Osteoblast (primary cell): ENCODE data around the gene TNS3. TPM values are rescaled to one million over a fixed set of nuclear protein-coding genes. Genes with fewer than 3 reads are reported as not detected.

Source experiments
- DNase-seq: peaks from one replicate; pipeline ENCODE4 v3.0.0; 2011; ENCODE audit warnings: low spot score, mixed read lengths; ENCODE audit not compliant: insufficient read length; ENCODE audit errors: missing footprints
- H2AFZ ChIP-seq: 2 replicates; pipeline ENCODE4 v1.6.0; 2011; ENCODE audit warnings: mild to moderate bottlenecking, low read length
- H3K27ac ChIP-seq: 2 replicates; pipeline ENCODE4 v1.5.1; 2011; ENCODE audit warnings: mild to moderate bottlenecking, low read depth, low read length, moderate library complexity
- H3K27me3 ChIP-seq: 2 replicates; pipeline ENCODE4 v1.6.0; 2012; ENCODE audit warnings: mild to moderate bottlenecking, control low read depth, inconsistent platforms, low read length, moderate library complexity; ENCODE audit not compliant: insufficient read depth
- H3K36me3 ChIP-seq: 2 replicates; pipeline ENCODE4 v1.5.1; 2011; ENCODE audit warnings: mild to moderate bottlenecking, low read length, control low read depth, moderate library complexity; ENCODE audit not compliant: insufficient read depth
- H3K4me1 ChIP-seq: 2 replicates; pipeline ENCODE4 v1.5.1; 2011; ENCODE audit warnings: mild to moderate bottlenecking, low read length, control low read depth, moderate library complexity; ENCODE audit not compliant: insufficient read depth
- H3K4me2 ChIP-seq: 2 replicates; pipeline ENCODE4 v1.6.0; 2011; ENCODE audit warnings: mild to moderate bottlenecking, low read length; ENCODE audit not compliant: insufficient read depth
- H3K4me3 ChIP-seq: fragments of 200-600 bp; sonication (generic); 3 replicates; pipeline ENCODE4 v1.5.1; 2012; ENCODE audit warnings: mild to moderate bottlenecking, low read length, inconsistent platforms; ENCODE audit not compliant: insufficient read depth
- H3K79me2 ChIP-seq: 2 replicates; pipeline ENCODE4 v1.6.0; 2012; ENCODE audit warnings: mild to moderate bottlenecking, low read length, control low read depth, inconsistent platforms; ENCODE audit not compliant: insufficient read depth
- H3K9me3 ChIP-seq: 2 replicates; pipeline ENCODE4 v1.5.1; 2011; ENCODE audit warnings: low read depth, low read length, control low read depth
- H4K20me1 ChIP-seq: 2 replicates; pipeline ENCODE4 v1.6.0; 2012; ENCODE audit warnings: mild to moderate bottlenecking, low read length, control low read depth; ENCODE audit not compliant: insufficient read depth
- CTCF ChIP-seq: IDR thresholded peaks from 2 replicates; pipeline ENCODE4 v1.5.1; 2011; ENCODE audit warnings: mild to moderate bottlenecking, low read depth, low read length, moderate library complexity; ENCODE audit errors: extremely low read depth
- total RNA-seq: library from RNA; depleted of rRNA; stranded (reverse); fragments of >200 nt; gene quantifications from 2 replicates; pipeline ENCODE4 v1.2.3, GENCODE V29; 2012

TNS3 gene
- total RNA-seq, 1 donor, result 67.3 TPM

GRCh38 chr7:47480576-47481538, 101.1 kb downstream of the TNS3 start:
- H3K79me2 ChIP-seq, result peaks cover 60% of the 10 kb centered on the region

GRCh38 chr7:47479821-47480575, 101.9 kb downstream of the TNS3 start:
- Histone ChIP-seq H3K36me3 (no peaks in the 10 kb centered on the region), H3K4me2 (no peak overlapping the region), H3K27ac (no peak overlapping the region), H3K4me3 (no peak overlapping the region), H3K4me1 (peaks cover 62% of the 10 kb centered on the region), H4K20me1 (peaks cover 34% of the 10 kb centered on the region), H2AFZ (no peak overlapping the region), H3K27me3 (no peaks in the 10 kb centered on the region), H3K9me3 (no peaks in the 10 kb centered on the region), H3K79me2 (peaks cover 55% of the 10 kb centered on the region)
- DNase-seq, result no peak
- TF ChIP-seq CTCF, result no peak

More at GRCh38 chr7:47480576-47481538, 101.1 kb downstream of the TNS3 start:
- H3K9me3 ChIP-seq, result no peaks in the 10 kb centered on the region
- peak overlapping the region; percentile 94 for H3K27ac ChIP-seq
- TF ChIP-seq CTCF, result no peak
- no peak overlapping the region for H3K4me3 ChIP-seq
- H3K4me2 ChIP-seq, result peak overlapping the region; percentile 40
- H3K4me1 ChIP-seq, result peaks cover 55% of the 10 kb centered on the region
- no peaks in the 10 kb centered on the region for H3K27me3 ChIP-seq
- no peak for DNase-seq
- H3K36me3 ChIP-seq, result no peaks in the 10 kb centered on the region
- no peak overlapping the region for H2AFZ ChIP-seq
- peaks cover 31% of the 10 kb centered on the region for H4K20me1 ChIP-seq

- Histone ChIP-seq H3K4me1 (peaks cover 67% of the 10 kb centered on the region), H3K4me2 (no peak overlapping the region), H3K4me3 (no peak overlapping the region), H3K27ac (peak overlapping the region; percentile 38), H4K20me1 (peaks cover 32% of the 10 kb centered on the region), H3K79me2 (peaks cover 46% of the 10 kb centered on the region), H3K9me3 (no peaks in the 10 kb centered on the region), H3K27me3 (no peaks in the 10 kb centered on the region), H2AFZ (no peak overlapping the region), H3K36me3 (no peaks in the 10 kb centered on the region)
- DNase-seq, result no peak
- no peak for TF ChIP-seq CTCF
Observed at GRCh38 chr7:47478926-47479711, 102.8 kb downstream of the TNS3 start.
